ENCODE data around the gene CENPB. TPM values are rescaled to one million over a fixed set of nuclear protein-coding genes. Genes with fewer than 3 reads are reported as not detected.

The CENPB gene
- total RNA-seq, 4 donors from 2014 or later: 72.8 to 109 (median 100) TPM

GRCh38 chr20:3755814-3756480 is 30.6 kb downstream of the CENPB start:
- Histone ChIP-seq H3K27me3 (peaks cover 0 to 5% of the 10 kb centered on the region in 2 donors), H3K9me3 (no peaks in the 10 kb centered on the region), H3K27ac (peak overlapping the region; percentile 26 to 84 (median 60)), H3K4me3 (no peak overlapping the region), H3K4me1 (peaks cover 0 to 85% (median 27%) of the 10 kb centered on the region in 4 donors), H3K36me3 (peaks cover 0 to 34% (median 0%) of the 10 kb centered on the region in 3 donors)
- 60 to 67% methylated on average over 4 of the region's 5 CpGs for WGBS, 2 donors
- TF ChIP-seq CTCF (IDR thresholded peaks at IDR 0.05): no peak
- peak in 1 of 2 donors; percentile 73 for TF ChIP-seq EP300 (IDR thresholded peaks at IDR 0.05)
- DNase-seq (ENCODE audit: low spot score in 2 of 2): no peak

GRCh38 chr20:3755269-3755668 is 31.3 kb downstream of the CENPB start:
- no peak for TF ChIP-seq POLR2A (IDR thresholded peaks at IDR 0.05)
- TF ChIP-seq EP300 (IDR thresholded peaks at IDR 0.05): no peak
- TF ChIP-seq CTCF (IDR thresholded peaks at IDR 0.05): no peak
- Histone ChIP-seq H3K27ac (peak overlapping the region in 3 of 4 donors; percentile 26 to 84 (median 80)), H3K27me3 (peaks cover 0 to 8% of the 10 kb centered on the region in 2 donors), H3K4me3 (no peak overlapping the region), H3K4me1 (peaks cover 0 to 85% (median 27%) of the 10 kb centered on the region in 4 donors), H3K9me3 (no peaks in the 10 kb centered on the region), H3K36me3 (peaks cover 0 to 41% (median 0%) of the 10 kb centered on the region in 3 donors)
- DNase-seq (ENCODE audit: low spot score in 2 of 2): no peak
- 94 to 100% methylated on average over 1 to 6 of the region's 7 CpGs for WGBS, 2 donors

- Histone ChIP-seq H3K27ac (peak overlapping the region in 3 of 4 donors; percentile 18 to 84 (median 80)), H3K36me3 (peaks cover 0 to 50% (median 0%) of the 10 kb centered on the region in 3 donors), H3K4me1 (peaks cover 0 to 86% (median 23%) of the 10 kb centered on the region in 4 donors), H3K27me3 (peaks cover 0 to 8% of the 10 kb centered on the region in 2 donors), H3K9me3 (no peaks in the 10 kb centered on the region), H3K4me3 (no peak overlapping the region)
- 87 to 97% methylated on average over 12 to 16 of the region's 16 CpGs for WGBS, 2 donors
- DNase-seq (ENCODE audit: low spot score in 2 of 2): no peak
- no peak for TF ChIP-seq POLR2A (IDR thresholded peaks at IDR 0.05)
- TF ChIP-seq CTCF (IDR thresholded peaks at IDR 0.05): no peak
These were observed 32.3 kb downstream of the CENPB start for GRCh38 chr20:3754276-3754630.

- H3K4me1 ChIP-seq: peaks cover 0 to 81% (median 20%) of the 10 kb centered on the region in 4 donors
- TF ChIP-seq POLR2A (IDR thresholded peaks at IDR 0.05) (no peak), CTCF (IDR thresholded peaks at IDR 0.05) (no peak), EP300 (IDR thresholded peaks at IDR 0.05) (no peak)
- WGBS, 2 donors: 72 to 76% methylated on average over 18 to 24 of the region's 26 CpGs
- peaks cover 0 to 54% (median 0%) of the 10 kb centered on the region in 3 donors for H3K36me3 ChIP-seq
- H3K27me3 ChIP-seq: peaks cover 0 to 8% of the 10 kb centered on the region in 2 donors
- peak overlapping the region in 3 of 4 donors; percentile 6 to 84 (median 80) for H3K27ac ChIP-seq
- H3K4me3 ChIP-seq: no peak overlapping the region
- no peak for DNase-seq (ENCODE audit: low spot score in 2 of 2)
- no peaks in the 10 kb centered on the region for H3K9me3 ChIP-seq
These were observed 32.9 kb downstream of the CENPB start for GRCh38 chr20:3753501-3754275.

GRCh38 chr20:3753098-3753497 is 33.4 kb downstream of the CENPB start:
- H3K27ac ChIP-seq: peak overlapping the region in 3 of 4 donors; percentile 12 to 84 (median 80)
- H3K36me3 ChIP-seq: peaks cover 0 to 55% (median 0%) of the 10 kb centered on the region in 3 donors
- DNase-seq (ENCODE audit: low spot score in 2 of 2): peak; percentile 65 to 90
- peaks cover 0 to 8% of the 10 kb centered on the region in 2 donors for H3K27me3 ChIP-seq
- H3K4me1 ChIP-seq: peaks cover 0 to 76% (median 17%) of the 10 kb centered on the region in 4 donors
- TF ChIP-seq CTCF (IDR thresholded peaks at IDR 0.05) (peak; percentile 65 to 83 (median 74)), EP300 (IDR thresholded peaks at IDR 0.05) (peak in 1 of 2 donors; percentile 13), POLR2A (IDR thresholded peaks at IDR 0.05) (no peak)
- H3K4me3 ChIP-seq: no peak overlapping the region
- H3K9me3 ChIP-seq: no peaks in the 10 kb centered on the region
- WGBS, 2 donors: 42 to 48% methylated on average over 4 of the region's 4 CpGs
